ENCODE data around the gene FHL3. TPM values are rescaled to one million over a fixed set of nuclear protein-coding genes. Genes with fewer than 3 reads are reported as not detected.

Gene FHL3
- total RNA-seq, 2 experiments from 2014 or later, result 26.6 to 26.7 TPM

DNA sequence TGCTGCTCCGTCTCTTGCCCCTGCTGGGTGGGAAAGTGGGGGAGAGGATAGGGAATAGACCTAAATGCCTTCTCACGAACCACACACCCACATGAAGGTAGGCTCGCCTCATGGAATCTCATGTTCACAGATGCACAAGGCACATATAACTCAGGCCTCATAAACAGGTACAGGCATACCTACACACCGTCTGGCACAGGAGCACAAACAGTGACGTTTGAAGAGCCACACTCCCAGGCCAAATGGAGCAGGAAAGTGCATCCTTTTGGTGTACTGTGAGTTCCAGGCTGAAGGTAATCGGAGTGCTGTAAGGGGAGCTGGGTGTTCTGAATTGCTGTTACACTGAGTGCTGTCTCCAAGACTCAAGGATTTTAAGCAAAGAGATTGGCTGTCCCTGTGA lies 20.4 kb upstream of the FHL3 start:
- no peaks in the 10 kb centered on the region for H3K9me3 Mint-ChIP-seq
- TF ChIP-seq, protein P1, sequence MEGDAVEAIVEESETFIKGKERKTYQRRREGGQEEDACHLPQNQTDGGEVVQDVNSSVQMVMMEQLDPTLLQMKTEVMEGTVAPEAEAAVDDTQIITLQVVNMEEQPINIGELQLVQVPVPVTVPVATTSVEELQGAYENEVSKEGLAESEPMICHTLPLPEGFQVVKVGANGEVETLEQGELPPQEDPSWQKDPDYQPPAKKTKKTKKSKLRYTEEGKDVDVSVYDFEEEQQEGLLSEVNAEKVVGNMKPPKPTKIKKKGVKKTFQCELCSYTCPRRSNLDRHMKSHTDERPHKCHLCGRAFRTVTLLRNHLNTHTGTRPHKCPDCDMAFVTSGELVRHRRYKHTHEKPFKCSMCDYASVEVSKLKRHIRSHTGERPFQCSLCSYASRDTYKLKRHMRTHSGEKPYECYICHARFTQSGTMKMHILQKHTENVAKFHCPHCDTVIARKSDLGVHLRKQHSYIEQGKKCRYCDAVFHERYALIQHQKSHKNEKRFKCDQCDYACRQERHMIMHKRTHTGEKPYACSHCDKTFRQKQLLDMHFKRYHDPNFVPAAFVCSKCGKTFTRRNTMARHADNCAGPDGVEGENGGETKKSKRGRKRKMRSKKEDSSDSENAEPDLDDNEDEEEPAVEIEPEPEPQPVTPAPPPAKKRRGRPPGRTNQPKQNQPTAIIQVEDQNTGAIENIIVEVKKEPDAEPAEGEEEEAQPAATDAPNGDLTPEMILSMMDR (IDR thresholded peaks at IDR 0.05), result no peak
- POLR2A ChIA-PET, result interaction anchor here (1.4 to 7.7 kb wide), 3 partner anchors 10 to 15 kb away, joined by 5 to 69 read pairs (median 53); partner anchors contain the start of gene UTP11

DNA sequence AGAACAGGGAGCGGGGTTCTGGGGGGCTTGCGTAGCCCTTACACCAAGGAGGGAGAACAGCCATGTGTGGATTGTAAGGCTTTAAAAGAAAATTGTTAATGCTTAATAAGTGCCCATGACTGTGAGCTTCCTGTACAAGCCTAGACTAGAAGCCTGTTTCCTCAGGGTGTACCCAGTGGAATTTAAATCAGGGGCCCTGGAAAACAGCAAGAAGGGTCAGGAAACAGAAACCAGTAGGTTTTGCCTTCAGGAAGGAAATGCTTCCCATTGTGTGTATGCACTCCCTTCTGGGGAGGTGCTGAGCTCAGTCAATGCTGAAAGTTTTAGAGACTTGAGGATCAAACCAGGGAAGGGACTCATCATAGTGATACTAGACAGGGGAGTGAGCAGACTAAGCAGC lies 19.9 kb upstream of the FHL3 start:
- DNase-seq (no peak), ATAC-seq (no peak)
- TF ChIP-seq, protein P1 (IDR thresholded peaks at IDR 0.05), result no peak
- Mint-ChIP-seq H3K4me1 (ENCODE audit: low read depth) (peaks cover 41% of the 10 kb centered on the region), H3K36me3 (ENCODE audit: low read depth) (peaks cover 35% of the 10 kb centered on the region), H3K4me3 (no peak overlapping the region), H3K27me3 (no peaks in the 10 kb centered on the region), H3K9me3 (no peaks in the 10 kb centered on the region), H3K27ac (no peak overlapping the region)
- POLR2A ChIA-PET, result interaction anchor here (1.4 to 7.7 kb wide), 3 partner anchors 9 to 15 kb away, joined by 5 to 69 read pairs (median 53); partner anchors contain the start of gene UTP11
- intact Hi-C loops (cut with micrococcal nuclease), result no loop called here
- CTCF ChIA-PET, result interaction anchor here (2.3 to 7.3 kb wide), 3 partner anchors 12 to 45 kb away, joined by 9 to 105 read pairs (median 23); partner anchors contain the start of genes POU3F1 and UTP11

More for the DNA sequence above, 20.4 kb upstream of the FHL3 start:
- Mint-ChIP-seq H3K27me3 (no peaks in the 10 kb centered on the region), H3K4me3 (no peak overlapping the region), H3K4me1 (ENCODE audit: low read depth) (peaks cover 45% of the 10 kb centered on the region), H3K27ac (no peak overlapping the region), H3K36me3 (ENCODE audit: low read depth) (peaks cover 31% of the 10 kb centered on the region)
- intact Hi-C loops (cut with micrococcal nuclease), result no loop called here
- CTCF ChIA-PET, result interaction anchor here (0.6 to 7.3 kb wide), 10 partner anchors 7 to 1874 kb away, joined by 3 to 105 read pairs (median 4); partner anchors contain the start of genes POU3F1, SF3A3 and UTP11
- ATAC-seq (no peak), DNase-seq (no peak)

DNA sequence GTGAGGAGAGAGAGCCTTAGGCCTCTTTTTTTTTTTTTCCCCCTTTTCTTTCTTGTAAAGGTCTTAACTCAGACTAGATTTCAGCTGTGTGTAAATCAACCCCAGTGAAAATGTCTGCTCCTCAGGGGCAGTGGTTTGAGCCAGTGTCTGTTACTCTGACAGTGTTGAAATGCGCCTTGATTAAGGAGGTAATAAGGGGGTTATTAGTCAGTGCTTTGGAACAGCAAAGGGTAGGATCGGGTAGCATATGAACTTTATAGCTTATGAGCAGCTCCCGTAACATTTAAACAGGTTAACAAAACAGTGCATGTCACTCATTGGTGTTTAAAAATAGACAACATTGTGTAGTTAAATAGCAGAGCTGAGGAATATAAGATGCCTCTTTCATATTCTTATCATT lies 17.5 kb upstream of the FHL3 start:
- H3K9me3 Mint-ChIP-seq, result no peaks in the 10 kb centered on the region
- H3K4me3 Mint-ChIP-seq, result no peak overlapping the region
- TF ChIP-seq, protein P1 (IDR thresholded peaks at IDR 0.05), result no peak
- intact Hi-C loops (cut with micrococcal nuclease), result no loop called here
- H3K27me3 Mint-ChIP-seq, result no peaks in the 10 kb centered on the region
- ATAC-seq (no peak), DNase-seq (no peak)
- H3K27ac Mint-ChIP-seq, result no peak overlapping the region
- peaks cover 49% of the 10 kb centered on the region for H3K36me3 Mint-ChIP-seq (ENCODE audit: low read depth)
- ChIA-PET POLR2A (interaction anchor here (1.1 kb wide), 1 partner anchor 10 kb away, joined by 6 read pairs; no protein-coding TSS in a partner anchor), CTCF (interaction anchor here (0.9 to 1.6 kb wide), 5 partner anchors 10 to 63 kb away, joined by 3 to 6 read pairs (median 3); partner anchors contain the start of gene UTP11)
- peaks cover 27% of the 10 kb centered on the region for H3K4me1 Mint-ChIP-seq (ENCODE audit: low read depth)

DNA sequence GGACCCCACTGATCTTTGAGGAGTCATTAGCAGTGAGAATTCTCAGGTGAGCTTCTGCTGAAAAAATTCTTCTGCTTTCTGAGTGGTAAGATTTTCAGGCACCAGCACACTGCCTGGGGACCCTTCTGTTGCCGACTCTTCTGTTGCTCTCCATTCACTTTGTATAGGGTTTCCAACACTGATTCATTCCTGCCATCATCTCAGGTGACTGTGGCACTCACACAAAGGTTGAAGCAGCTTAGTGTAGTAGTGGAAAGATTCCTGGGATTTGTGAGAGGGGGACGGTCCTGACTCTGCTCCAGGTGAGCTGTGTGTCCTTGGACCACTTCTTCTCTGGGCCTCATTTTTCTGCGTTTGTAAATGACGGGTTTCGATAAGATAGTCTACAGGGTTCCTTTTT lies 16.7 kb upstream of the FHL3 start:
- intact Hi-C loops (cut with micrococcal nuclease), result no loop called here
- ChIA-PET CTCF (interaction anchor here (4.1 kb wide), 1 partner anchor 32 kb away, joined by 31 read pairs; the partner anchor contains the start of gene SF3A3), POLR2A (interaction anchor here (0.6 to 1.2 kb wide), 3 partner anchors 21 to 679 kb away, joined by 3 to 5 read pairs (median 4); partner anchors contain the start of gene SF3A3)
- Mint-ChIP-seq H3K9me3 (no peaks in the 10 kb centered on the region), H3K36me3 (ENCODE audit: low read depth) (peaks cover 54% of the 10 kb centered on the region), H3K4me1 (ENCODE audit: low read depth) (peaks cover 18% of the 10 kb centered on the region), H3K27ac (no peak overlapping the region), H3K4me3 (no peak overlapping the region), H3K27me3 (no peaks in the 10 kb centered on the region)
- DNase-seq (no peak), ATAC-seq (no peak)
- TF ChIP-seq, protein P1 (IDR thresholded peaks at IDR 0.05), result no peak

DNA sequence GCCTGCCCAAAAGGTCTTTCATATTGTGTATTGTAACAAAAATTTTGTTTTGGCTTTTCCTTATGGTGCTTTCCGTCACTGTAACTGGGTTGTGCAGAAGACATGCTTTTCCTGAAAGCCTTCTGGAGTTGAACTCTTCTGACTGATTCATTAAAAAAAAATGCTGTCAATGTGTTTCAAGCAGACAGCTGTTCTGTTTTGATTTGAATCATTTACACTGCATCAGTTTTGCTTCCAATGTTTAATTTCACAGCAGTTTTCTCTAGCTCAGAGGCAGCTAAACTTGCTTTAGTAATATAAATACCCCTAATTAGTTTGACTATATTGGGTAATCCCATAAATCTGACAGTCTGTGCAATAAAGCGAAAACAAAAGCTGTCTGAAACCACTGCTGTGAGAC lies 15.1 kb upstream of the FHL3 start:
- H3K4me3 Mint-ChIP-seq, result no peak overlapping the region
- no peak for ATAC-seq
- H3K9me3 Mint-ChIP-seq, result no peaks in the 10 kb centered on the region
- ChIA-PET POLR2A (no interaction called here), CTCF (interaction anchor here (0.8 to 4.1 kb wide), 5 partner anchors 9 to 161 kb away, joined by 3 to 31 read pairs (median 7); partner anchors contain the start of genes MTF1 and SF3A3)
- peaks cover 19% of the 10 kb centered on the region for H3K4me1 Mint-ChIP-seq (ENCODE audit: low read depth)
- H3K27me3 Mint-ChIP-seq, result no peaks in the 10 kb centered on the region
- intact Hi-C loops (cut with micrococcal nuclease), result no loop called here
- no peak overlapping the region for H3K27ac Mint-ChIP-seq
- TF ChIP-seq, protein P1 (IDR thresholded peaks at IDR 0.05), result no peak
- H3K36me3 Mint-ChIP-seq (ENCODE audit: low read depth), result peaks cover 59% of the 10 kb centered on the region
- DNase-seq, result no peak
